Peyer's patch (tissue), 4 donors: ENCODE measurements around the gene PLXNA2.

Experiments used
- POLR2A ChIP-seq, 2 donors: fragments of 450-650 bp; IDR thresholded peaks; one replicate each; pipeline ENCODE4 v1.5.1; 2017; ENCODE audit warnings: antibody characterized with exemption in 2 of 2, mild to moderate bottlenecking in 2 of 2, moderate library complexity in 2 of 2
- TF ChIP-seq, protein P1 (sequence below), 6 experiments: fragments of 450-650 bp in 4 of 6; fragments of 200-600 bp in 2 of 6; sonication (generic) in 1 of 6; IDR thresholded peaks; one replicate each; pipeline ENCODE4 v1.5.1; 2017 to 2019; ENCODE audit warnings: antibody characterized with exemption in 6 of 6, mild to moderate bottlenecking in 3 of 6, moderate library complexity in 1 of 6

DNA sequence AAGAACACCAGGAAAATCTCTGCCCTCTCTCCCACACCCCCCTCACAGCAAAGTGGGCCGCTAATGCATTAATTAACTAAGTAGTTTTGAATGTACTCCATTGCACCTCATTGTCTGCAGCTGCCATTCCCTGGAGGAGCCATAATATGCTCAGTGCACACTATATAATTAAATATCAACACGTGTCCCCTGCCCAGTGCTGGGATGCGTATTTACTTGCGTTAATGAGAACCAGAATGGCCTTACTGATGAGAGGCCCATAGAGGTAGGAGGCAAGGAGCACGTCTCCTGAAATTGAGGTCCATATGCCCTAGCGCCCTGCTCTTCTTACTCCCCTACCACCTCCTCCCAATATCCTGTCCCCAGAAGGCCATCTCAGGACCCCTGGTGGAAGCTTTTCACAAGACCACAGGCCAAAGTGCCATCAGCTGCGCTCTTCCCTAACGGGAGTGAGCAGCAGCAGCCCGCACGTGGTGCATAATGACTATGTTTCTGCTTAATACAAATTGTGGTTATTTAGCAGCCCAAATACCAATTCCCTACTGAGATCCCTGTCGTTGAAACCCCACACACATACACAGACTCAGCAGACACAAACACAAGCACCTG, 76.8 kb downstream of the PLXNA2 start:
- TF ChIP-seq, protein P1, sequence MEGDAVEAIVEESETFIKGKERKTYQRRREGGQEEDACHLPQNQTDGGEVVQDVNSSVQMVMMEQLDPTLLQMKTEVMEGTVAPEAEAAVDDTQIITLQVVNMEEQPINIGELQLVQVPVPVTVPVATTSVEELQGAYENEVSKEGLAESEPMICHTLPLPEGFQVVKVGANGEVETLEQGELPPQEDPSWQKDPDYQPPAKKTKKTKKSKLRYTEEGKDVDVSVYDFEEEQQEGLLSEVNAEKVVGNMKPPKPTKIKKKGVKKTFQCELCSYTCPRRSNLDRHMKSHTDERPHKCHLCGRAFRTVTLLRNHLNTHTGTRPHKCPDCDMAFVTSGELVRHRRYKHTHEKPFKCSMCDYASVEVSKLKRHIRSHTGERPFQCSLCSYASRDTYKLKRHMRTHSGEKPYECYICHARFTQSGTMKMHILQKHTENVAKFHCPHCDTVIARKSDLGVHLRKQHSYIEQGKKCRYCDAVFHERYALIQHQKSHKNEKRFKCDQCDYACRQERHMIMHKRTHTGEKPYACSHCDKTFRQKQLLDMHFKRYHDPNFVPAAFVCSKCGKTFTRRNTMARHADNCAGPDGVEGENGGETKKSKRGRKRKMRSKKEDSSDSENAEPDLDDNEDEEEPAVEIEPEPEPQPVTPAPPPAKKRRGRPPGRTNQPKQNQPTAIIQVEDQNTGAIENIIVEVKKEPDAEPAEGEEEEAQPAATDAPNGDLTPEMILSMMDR (IDR thresholded peaks at IDR 0.05) = no peak
- no peak for TF ChIP-seq POLR2A (IDR thresholded peaks at IDR 0.05)
